Smooth muscle cell (in vitro differentiated cells): ENCODE measurements around the gene TRIM22. TPM values are rescaled to one million over a fixed set of nuclear protein-coding genes. Genes with fewer than 3 reads are reported as not detected.
"Not testable (repeated sequence)": the region's sequence is repeated elsewhere in the genome, so short reads cannot be mapped to it uniquely, and the experiment has no call there.

Experiments used
- DNase-seq: peaks from one replicate; lab custom pipeline; 2025; ENCODE audit not compliant: unreplicated experiment; lab: John Stamatoyannopoulos, UW
- H2AFZ ChIP-seq: fragments of 200-600 bp; sonication (generic); 2 replicates; pipeline ENCODE4 v1.6.0; 2016; ENCODE audit warnings: antibody characterized with exemption, low read depth, mild to moderate bottlenecking
- H3F3A ChIP-seq: fragments of 200-600 bp; sonication (generic); 2 replicates; pipeline ENCODE4 v1.6.0; 2017; ENCODE audit warnings: antibody characterized with exemption, low read depth
- H3K27ac ChIP-seq: fragments of 200-600 bp; sonication (generic); 2 replicates; pipeline ENCODE4 v1.5.1; 2016; ENCODE audit warnings: low read depth, mild to moderate bottlenecking
- H3K27me3 ChIP-seq: fragments of 200-600 bp; sonication (generic); 2 replicates; pipeline ENCODE4 v1.6.1; 2016; ENCODE audit warnings: low read depth, mild to moderate bottlenecking
- H3K36me3 ChIP-seq: fragments of 200-600 bp; sonication (generic); 2 replicates; pipeline ENCODE4 v1.5.1; 2016; ENCODE audit warnings: low read depth
- H3K4me1 ChIP-seq: fragments of 200-600 bp; sonication (generic); 2 replicates; pipeline ENCODE4 v1.5.1; 2016; ENCODE audit warnings: low read depth
- H3K4me2 ChIP-seq: fragments of 200-600 bp; sonication (generic); 2 replicates; pipeline ENCODE4 v1.6.0; 2016; ENCODE audit warnings: mild to moderate bottlenecking
- H3K4me3 ChIP-seq: fragments of 200-600 bp; sonication (generic); 2 replicates; pipeline ENCODE4 v1.5.1; 2016; ENCODE audit warnings: mild to moderate bottlenecking
- H3K79me2 ChIP-seq: fragments of 200-600 bp; sonication (generic); 2 replicates; pipeline ENCODE4 v1.6.0; 2016; ENCODE audit warnings: low read depth, mild to moderate bottlenecking
- H3K9ac ChIP-seq: fragments of 200-600 bp; sonication (generic); 2 replicates; pipeline ENCODE4 v1.6.0; 2016; ENCODE audit warnings: low read depth
- H3K9me3 ChIP-seq: fragments of 200-600 bp; sonication (generic); replicated peaks from 2 replicates; pipeline ENCODE4 v1.5.1; 2016; ENCODE audit warnings: low read depth
- H4K20me1 ChIP-seq: fragments of 200-600 bp; sonication (generic); 2 replicates; pipeline ENCODE4 v1.6.0; 2016; ENCODE audit warnings: low read depth
- WGBS: methylation state at CpG from one replicate; pipeline ENCODE4 v1.1.7; 2016; ENCODE audit warnings: low lambda C conversion rate; 5-methylcytosine and 5-hydroxymethylcytosine counted together
- polyA plus RNA-seq: library from polyadenylated mRNA; unstranded; fragments of >200 nt; fragmentation: Nextera tagmentation; extraction: Ambion mirVana; gene quantifications from 2 replicates; pipeline ENCODE4 v1.2.1, GENCODE V29; 2016
- total RNA-seq: library from RNA; depleted of rRNA; stranded (reverse); fragments of >200 nt; gene quantifications from 2 replicates; pipeline ENCODE4 v1.2.3, GENCODE V29; 2014
- TF ChIP-seq, protein P1 (sequence below): fragments of 200-600 bp; sonication (generic); IDR thresholded peaks from 2 replicates; pipeline ENCODE4 v1.5.1; 2017; ENCODE audit warnings: borderline replicate concordance, mild to moderate bottlenecking, antibody characterized with exemption; ENCODE audit not compliant: insufficient read depth, poor library complexity, severe bottlenecking

TRIM22 gene
- total and polyA plus RNA-seq, 2 experiments from 2014 or later: 26.1 to 34.4 TPM

DNA sequence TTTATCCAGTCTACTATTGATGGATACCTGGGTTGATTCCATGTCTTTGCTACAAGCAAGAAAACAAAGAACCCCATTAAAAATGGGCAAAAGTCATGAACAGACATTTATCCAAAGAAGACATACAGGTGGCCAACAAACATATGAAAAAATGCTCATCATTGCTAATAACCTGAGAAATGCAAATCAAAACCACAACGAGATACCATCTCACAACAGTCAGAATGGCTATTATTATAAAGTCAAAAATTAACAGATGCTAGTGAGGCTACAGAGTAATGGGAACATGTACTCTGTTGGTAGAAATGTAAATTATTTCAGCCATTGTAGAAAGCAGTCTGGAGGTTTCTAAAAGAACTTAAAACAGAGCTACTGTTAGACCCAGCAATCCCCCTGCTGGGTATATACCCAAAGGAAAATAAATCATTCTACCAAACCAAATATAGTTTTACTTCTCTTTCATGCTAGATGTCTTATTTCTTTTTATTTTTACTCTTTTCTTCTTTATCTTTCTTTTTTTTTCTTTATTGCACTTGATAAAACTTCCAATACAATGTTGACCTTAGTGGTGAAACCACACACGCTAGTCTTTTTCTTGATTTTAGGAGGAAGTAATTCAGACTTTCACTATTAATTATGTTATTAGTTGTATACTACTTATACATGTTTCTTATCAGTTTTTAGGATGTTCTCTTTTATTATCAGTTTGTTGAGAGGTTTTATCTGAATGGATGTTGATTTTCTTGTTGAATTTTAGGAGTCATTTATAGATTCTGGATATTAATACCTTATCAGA is 14.3 kb downstream of the TRIM22 start:
- H4K20me1 ChIP-seq: no peaks in the 10 kb centered on the region
- H3K4me1 ChIP-seq: no peaks in the 10 kb centered on the region
- TF ChIP-seq, protein P1, sequence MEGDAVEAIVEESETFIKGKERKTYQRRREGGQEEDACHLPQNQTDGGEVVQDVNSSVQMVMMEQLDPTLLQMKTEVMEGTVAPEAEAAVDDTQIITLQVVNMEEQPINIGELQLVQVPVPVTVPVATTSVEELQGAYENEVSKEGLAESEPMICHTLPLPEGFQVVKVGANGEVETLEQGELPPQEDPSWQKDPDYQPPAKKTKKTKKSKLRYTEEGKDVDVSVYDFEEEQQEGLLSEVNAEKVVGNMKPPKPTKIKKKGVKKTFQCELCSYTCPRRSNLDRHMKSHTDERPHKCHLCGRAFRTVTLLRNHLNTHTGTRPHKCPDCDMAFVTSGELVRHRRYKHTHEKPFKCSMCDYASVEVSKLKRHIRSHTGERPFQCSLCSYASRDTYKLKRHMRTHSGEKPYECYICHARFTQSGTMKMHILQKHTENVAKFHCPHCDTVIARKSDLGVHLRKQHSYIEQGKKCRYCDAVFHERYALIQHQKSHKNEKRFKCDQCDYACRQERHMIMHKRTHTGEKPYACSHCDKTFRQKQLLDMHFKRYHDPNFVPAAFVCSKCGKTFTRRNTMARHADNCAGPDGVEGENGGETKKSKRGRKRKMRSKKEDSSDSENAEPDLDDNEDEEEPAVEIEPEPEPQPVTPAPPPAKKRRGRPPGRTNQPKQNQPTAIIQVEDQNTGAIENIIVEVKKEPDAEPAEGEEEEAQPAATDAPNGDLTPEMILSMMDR: no peak
- H3F3A ChIP-seq: no peaks in the 10 kb centered on the region
- 94% methylated on average over 2 of the region's 2 CpGs for WGBS
- no peaks in the 10 kb centered on the region for H3K79me2 ChIP-seq
- H2AFZ ChIP-seq: no peak overlapping the region
- no peak overlapping the region for H3K9ac ChIP-seq
- H3K36me3 ChIP-seq: no peaks in the 10 kb centered on the region
- no peak overlapping the region for H3K4me3 ChIP-seq
- DNase-seq: no peak
- no peak overlapping the region for H3K4me2 ChIP-seq
- no peaks in the 10 kb centered on the region for H3K27me3 ChIP-seq
- no peak overlapping the region for H3K27ac ChIP-seq
- H3K9me3 ChIP-seq: no peaks in the 10 kb centered on the region

DNA sequence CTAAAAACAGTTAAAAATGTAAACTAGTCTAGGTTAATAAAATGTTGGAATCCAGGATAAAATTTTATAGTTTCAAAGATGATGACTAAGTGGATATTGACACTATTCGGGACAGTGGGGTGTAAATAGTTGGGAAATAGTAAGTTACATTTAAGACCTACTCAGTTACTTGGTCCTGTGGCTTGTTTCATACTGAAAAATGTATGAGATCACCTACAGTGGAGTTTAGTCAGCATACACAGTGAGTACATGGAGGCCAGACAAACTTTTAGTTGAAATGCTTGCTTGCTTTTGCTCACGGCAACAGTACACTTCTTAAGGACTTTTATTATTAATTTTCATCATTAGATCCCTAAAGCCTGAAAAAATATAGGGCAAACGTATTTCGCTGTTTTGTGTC is 16.1 kb downstream of the TRIM22 start:
- Histone ChIP-seq H3K4me1 (no peaks in the 10 kb centered on the region), H3K36me3 (no peaks in the 10 kb centered on the region), H3K27ac (no peak overlapping the region), H2AFZ (no peak overlapping the region), H3K9ac (no peak overlapping the region), H3K79me2 (no peaks in the 10 kb centered on the region), H3F3A (no peaks in the 10 kb centered on the region), H3K27me3 (no peaks in the 10 kb centered on the region), H4K20me1 (no peaks in the 10 kb centered on the region), H3K9me3 (no peaks in the 10 kb centered on the region), H3K4me3 (no peak overlapping the region), H3K4me2 (no peak overlapping the region)
- WGBS: 93% methylated on average over 4 of the region's 4 CpGs
- TF ChIP-seq, protein P1: no peak
- DNase-seq: no peak

DNA sequence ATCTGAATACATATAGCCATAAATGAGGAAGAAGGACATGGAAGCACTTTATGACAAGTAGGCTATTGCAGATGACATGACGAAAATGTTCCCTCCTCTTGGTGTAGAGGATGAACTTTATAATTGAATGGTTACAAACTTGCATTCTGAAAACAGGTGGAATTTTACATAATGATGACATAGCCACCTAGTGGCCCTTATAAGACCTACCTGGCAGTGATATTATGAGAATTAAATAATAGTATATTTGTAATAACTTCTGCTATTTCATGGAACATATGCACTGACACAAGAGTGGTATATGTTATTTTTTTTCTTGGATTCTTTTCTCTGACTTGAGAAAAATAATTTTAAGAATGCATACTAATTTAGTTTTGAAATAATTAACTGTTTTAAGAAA is 22.9 kb downstream of the TRIM22 start:
- Histone ChIP-seq H3K4me1 (no peaks in the 10 kb centered on the region), H3K9me3 (no peaks in the 10 kb centered on the region), H3K4me3 (no peak overlapping the region), H3K27ac (no peak overlapping the region), H3K27me3 (no peaks in the 10 kb centered on the region), H3K36me3 (no peaks in the 10 kb centered on the region), H4K20me1 (no peaks in the 10 kb centered on the region), H3F3A (no peaks in the 10 kb centered on the region), H3K9ac (no peak overlapping the region), H2AFZ (no peak overlapping the region), H3K79me2 (no peaks in the 10 kb centered on the region), H3K4me2 (no peak overlapping the region)
- DNase-seq: no peak
- TF ChIP-seq, protein P1: peak; percentile 37
- WGBS: 97% methylated on average over 1 of the region's 1 CpG

DNA sequence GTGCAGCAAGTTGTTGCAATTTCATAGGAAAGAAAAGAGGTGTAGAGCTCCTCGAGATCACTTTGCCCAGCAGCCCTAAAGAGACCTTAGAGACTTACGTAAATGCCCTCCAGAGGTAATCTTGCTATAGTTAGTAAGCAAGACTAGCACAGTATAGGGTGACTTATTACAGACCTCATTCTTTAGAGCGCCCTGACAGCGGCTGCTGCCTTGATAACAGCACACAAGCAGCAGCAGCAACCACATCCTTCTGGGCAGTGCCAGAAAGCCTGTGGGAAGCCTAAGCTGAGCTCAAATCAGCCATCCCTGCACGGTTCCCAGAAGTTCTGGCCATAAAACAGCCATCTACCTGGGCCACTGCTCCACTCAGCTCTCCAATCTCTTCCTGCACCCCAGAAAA is 24.1 kb downstream of the TRIM22 start:
- Histone ChIP-seq H3K79me2 (no peaks in the 10 kb centered on the region), H3K4me3 (no peak overlapping the region), H2AFZ (no peak overlapping the region), H3K4me2 (no peak overlapping the region), H3K36me3 (no peaks in the 10 kb centered on the region), H3K4me1 (no peaks in the 10 kb centered on the region), H3K27ac (no peak overlapping the region), H3K9ac (no peak overlapping the region), H3K9me3 (no peaks in the 10 kb centered on the region), H3F3A (no peaks in the 10 kb centered on the region), H3K27me3 (no peaks in the 10 kb centered on the region), H4K20me1 (no peaks in the 10 kb centered on the region)
- 33% methylated on average over 5 of the region's 5 CpGs for WGBS
- DNase-seq: no peak
- TF ChIP-seq, protein P1: no peak

DNA sequence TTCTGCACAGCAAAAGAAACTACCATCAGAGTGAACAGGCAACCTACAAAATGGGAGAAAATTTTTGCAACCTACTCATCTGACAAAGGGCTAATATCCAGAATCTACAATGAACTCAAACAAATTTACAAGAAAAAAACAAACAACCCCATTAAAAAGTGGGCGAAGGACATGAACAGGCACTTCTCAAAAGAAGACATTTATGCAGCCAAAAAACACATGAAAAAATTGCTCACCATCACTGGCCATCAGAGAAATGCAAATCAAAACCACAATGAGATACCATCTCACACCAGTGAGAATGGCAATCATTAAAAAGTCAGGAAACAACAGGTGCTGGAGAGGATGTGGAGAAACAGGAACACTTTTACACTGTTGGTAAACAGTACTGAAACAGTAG is 26.9 kb downstream of the TRIM22 start:
- H2AFZ ChIP-seq, H4K20me1 ChIP-seq, H3K27me3 ChIP-seq, H3K36me3 ChIP-seq, H3K9ac ChIP-seq, H3K4me1 ChIP-seq, H3K79me2 ChIP-seq, H3K4me3 ChIP-seq, H3K4me2 ChIP-seq, DNase-seq, H3K9me3 ChIP-seq, H3K27ac ChIP-seq, H3F3A ChIP-seq: not testable (repeated sequence)
- 92% methylated on average over 1 of the region's 1 CpG for WGBS
